ENCODE measurements around the gene TAAR2. TPM values are rescaled to one million over a fixed set of nuclear protein-coding genes. Genes with fewer than 3 reads are reported as not detected.

Gene TAAR2
- total and polyA plus RNA-seq, 2 donors (not counting 1 experiment from before 2014, with no cell fraction given), result not detected

- CTCF ChIA-PET, result interaction anchor here (0.9 to 8.8 kb wide), 4 partner anchors 64 to 386 kb away, joined by 3 to 144 read pairs (median 6); partner anchors contain the start of gene SLC18B1
Observed at GRCh38 chr6:132666118-132666517, 42.0 kb upstream of the TAAR2 start.

More at GRCh38 chr6:132666118-132666517, 42.0 kb upstream of the TAAR2 start:
- no peak overlapping the region for H3K4me3 ChIP-seq (ENCODE audit: control extremely low read depth in 1 of 5, extremely low read depth in 1 of 5, insufficient read depth in 1 of 5, low read depth in 2 of 5, low read length in 4 of 5)
- intact Hi-C loops (cut with micrococcal nuclease), result loop anchor here (5.0 to 10.0 kb wide), 3 partner anchors 146 to 1249 kb away; partner anchors contain the start of gene RPS12
- WGBS (ENCODE audit: insufficient coverage), result 97% methylated on average over 3 of the region's 4 CpGs
- no peaks in the 10 kb centered on the region for H3K79me2 ChIP-seq (ENCODE audit: control insufficient read depth, insufficient read depth, low read length)
- no peaks in the 10 kb centered on the region for H3K9me3 Mint-ChIP-seq (ENCODE audit: insufficient read depth)
- no peak overlapping the region for H3K27ac Mint-ChIP-seq
- no peaks in the 10 kb centered on the region for H3K36me3 ChIP-seq (replicated peaks in 1 of 2; ENCODE audit: control extremely low read depth in 1 of 2, control insufficient read depth in 1 of 2, extremely low read depth in 1 of 2, insufficient read depth in 2 of 2, low read length in 1 of 2)
- H3K9ac ChIP-seq (ENCODE audit: low read length), result no peak overlapping the region
- H3K4me1 Mint-ChIP-seq, result peaks cover 6% of the 10 kb centered on the region
- ATAC-seq (ENCODE audit: low read depth) (no peak), DNase-seq (no peak)
- TF ChIP-seq EZH2 (IDR thresholded peaks at IDR 0.05; ENCODE audit: borderline replicate concordance, insufficient read depth, low read depth, low read length, poor library complexity, severe bottlenecking) (no peak), CTCF (IDR thresholded peaks at IDR 0.05) (no peak)
- H3K4me1 ChIP-seq (ENCODE audit: control insufficient read depth in 2 of 2, insufficient read depth in 2 of 2, low read length in 2 of 2), result peaks cover 4 to 5% of the 10 kb centered on the region in 2 donors
- no peak overlapping the region for H2AFZ ChIP-seq (ENCODE audit: insufficient read depth, low read depth, low read length, poor library complexity, severe bottlenecking)
- no peaks in the 10 kb centered on the region for H3K27me3 ChIP-seq (replicated peaks in 1 of 4; ENCODE audit: control extremely low read depth in 1 of 4, control insufficient read depth in 3 of 4, insufficient read depth in 4 of 4, low read length in 3 of 4)
- no peak overlapping the region for H3K27ac ChIP-seq (ENCODE audit: low read length in 2 of 2)
- H3K27me3 Mint-ChIP-seq, result no peaks in the 10 kb centered on the region
- POLR2A ChIA-PET, result no interaction called here
- H3K4me2 ChIP-seq (replicated peaks; ENCODE audit: low read depth, low read length, poor library complexity, severe bottlenecking), result no peak overlapping the region
- no peak overlapping the region for H3K4me3 Mint-ChIP-seq
- no peaks in the 10 kb centered on the region for H4K20me1 ChIP-seq (ENCODE audit: control insufficient read depth, insufficient read depth, low read length, poor library complexity, severe bottlenecking)
- no peaks in the 10 kb centered on the region for H3K9me3 ChIP-seq (ENCODE audit: control extremely low read depth in 1 of 3, control insufficient read depth in 2 of 3, insufficient read depth in 1 of 3, low read length in 2 of 3)

Measured in B cell (primary cell).